Measurements from ENCODE around the gene PRKAG2. TPM values are rescaled to one million over a fixed set of nuclear protein-coding genes. Genes with fewer than 3 reads are reported as not detected.

Gene PRKAG2
- total and polyA plus RNA-seq, 4 donors, result 17.5 to 33.3 (median 23.9) TPM

GRCh38 chr7:151689196-151689971, 187.5 kb downstream of the PRKAG2 start:
- ATAC-seq (ENCODE audit: insufficient read depth, low FRiP score) (no peak), DNase-seq (no peak)
- TF ChIP-seq CTCF (IDR thresholded peaks at IDR 0.05; ENCODE audit: control extremely low read depth, extremely low read depth), result no peak
- Histone ChIP-seq H3K9ac (ENCODE audit: insufficient read depth in 1 of 2, low read length in 2 of 2) (no peak overlapping the region), H3K4me1 (ENCODE audit: control insufficient read depth in 5 of 5, insufficient read depth in 5 of 5, low read length in 5 of 5) (peaks cover 0 to 17% (median 2%) of the 10 kb centered on the region in 5 donors), H3K4me3 (no peak overlapping the region), H3K36me3 (ENCODE audit: control insufficient read depth in 4 of 4, insufficient read depth in 4 of 4, low read length in 4 of 4) (no peaks in the 10 kb centered on the region), H3K27me3 (ENCODE audit: control insufficient read depth in 3 of 3, insufficient read depth in 3 of 3, low read length in 2 of 3) (peaks cover 0 to 5% (median 0%) of the 10 kb centered on the region in 3 donors), H3K27ac (ENCODE audit: low read depth in 1 of 2, low read length in 1 of 2) (peak overlapping the region; percentile 32 to 36), H3K9me3 (ENCODE audit: control insufficient read depth in 4 of 4, insufficient read depth in 3 of 4, low read length in 3 of 4) (no peaks in the 10 kb centered on the region)
- 64 to 84% methylated on average over 22 of the region's 22 CpGs for WGBS, 2 donors

- Histone ChIP-seq H3K4me1 (ENCODE audit: control insufficient read depth in 5 of 5, insufficient read depth in 5 of 5, low read length in 5 of 5) (peaks cover 0 to 17% (median 2%) of the 10 kb centered on the region in 5 donors), H3K36me3 (ENCODE audit: control insufficient read depth in 4 of 4, insufficient read depth in 4 of 4, low read length in 4 of 4) (no peaks in the 10 kb centered on the region), H3K4me3 (no peak overlapping the region), H3K9ac (ENCODE audit: insufficient read depth in 1 of 2, low read length in 2 of 2) (no peak overlapping the region), H3K9me3 (ENCODE audit: control insufficient read depth in 4 of 4, insufficient read depth in 3 of 4, low read length in 3 of 4) (no peaks in the 10 kb centered on the region), H3K27ac (ENCODE audit: low read depth in 1 of 2, low read length in 1 of 2) (peak overlapping the region; percentile 78 to 87), H3K27me3 (ENCODE audit: control insufficient read depth in 3 of 3, insufficient read depth in 3 of 3, low read length in 2 of 3) (peaks cover 0 to 5% (median 0%) of the 10 kb centered on the region in 3 donors)
- ATAC-seq (ENCODE audit: insufficient read depth, low FRiP score) (no peak), DNase-seq (no peak)
- TF ChIP-seq CTCF (IDR thresholded peaks at IDR 0.05; ENCODE audit: control extremely low read depth, extremely low read depth), result no peak
- 78 to 81% methylated on average over 19 of the region's 19 CpGs for WGBS, 2 donors
These were observed 188.6 kb downstream of the PRKAG2 start for GRCh38 chr7:151688236-151688780.

- Histone ChIP-seq H3K27me3 (ENCODE audit: control insufficient read depth in 3 of 3, insufficient read depth in 3 of 3, low read length in 2 of 3) (peaks cover 0 to 5% (median 0%) of the 10 kb centered on the region in 3 donors), H3K4me1 (ENCODE audit: control insufficient read depth in 5 of 5, insufficient read depth in 5 of 5, low read length in 5 of 5) (peaks cover 0 to 17% (median 0%) of the 10 kb centered on the region in 5 donors), H3K9me3 (ENCODE audit: control insufficient read depth in 4 of 4, insufficient read depth in 3 of 4, low read length in 3 of 4) (no peaks in the 10 kb centered on the region), H3K36me3 (ENCODE audit: control insufficient read depth in 4 of 4, insufficient read depth in 4 of 4, low read length in 4 of 4) (no peaks in the 10 kb centered on the region), H3K4me3 (no peak overlapping the region), H3K9ac (ENCODE audit: insufficient read depth in 1 of 2, low read length in 2 of 2) (no peak overlapping the region), H3K27ac (ENCODE audit: low read depth in 1 of 2, low read length in 1 of 2) (peak overlapping the region; percentile 78 to 87)
- TF ChIP-seq CTCF (IDR thresholded peaks at IDR 0.05; ENCODE audit: control extremely low read depth, extremely low read depth), result no peak
- ATAC-seq (ENCODE audit: insufficient read depth, low FRiP score), result peak; percentile 86
- peak; percentile 57 to 66 (median 65) for DNase-seq
- 34 to 63% methylated on average over 16 of the region's 16 CpGs for WGBS, 2 donors
These were observed 189.2 kb downstream of the PRKAG2 start for GRCh38 chr7:151687523-151688235.
